Measurements from ENCODE around the gene LNP1. TPM values are rescaled to one million over a fixed set of nuclear protein-coding genes. Genes with fewer than 3 reads are reported as not detected.
"Not testable (repeated sequence)": the region's sequence is repeated elsewhere in the genome, so short reads cannot be mapped to it uniquely, and the experiment has no call there.

LNP1 gene
- total RNA-seq, 4 donors from 2014 or later, result 1.8 to 3.7 (median 2.4) TPM

DNA sequence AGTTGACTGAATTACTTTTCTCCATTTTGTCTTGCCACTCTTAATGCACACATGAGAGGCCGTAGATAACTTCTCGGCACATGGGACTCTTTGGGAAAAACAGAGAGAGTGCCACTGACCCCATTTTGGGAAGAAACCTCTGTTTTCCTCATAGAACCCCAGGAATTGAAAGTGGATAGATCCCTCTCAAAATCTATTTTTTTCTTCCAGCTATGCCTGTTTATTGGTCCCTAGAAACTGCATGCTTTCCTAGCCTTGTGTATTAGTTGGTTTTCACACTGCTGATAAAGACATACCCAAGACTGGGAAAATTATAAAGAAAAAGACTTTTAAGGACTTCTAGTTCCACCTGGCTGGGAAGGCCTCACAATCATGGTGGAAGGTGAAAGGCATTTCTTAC is 67.3 kb downstream of the LNP1 start:
- TF ChIP-seq, protein P1, sequence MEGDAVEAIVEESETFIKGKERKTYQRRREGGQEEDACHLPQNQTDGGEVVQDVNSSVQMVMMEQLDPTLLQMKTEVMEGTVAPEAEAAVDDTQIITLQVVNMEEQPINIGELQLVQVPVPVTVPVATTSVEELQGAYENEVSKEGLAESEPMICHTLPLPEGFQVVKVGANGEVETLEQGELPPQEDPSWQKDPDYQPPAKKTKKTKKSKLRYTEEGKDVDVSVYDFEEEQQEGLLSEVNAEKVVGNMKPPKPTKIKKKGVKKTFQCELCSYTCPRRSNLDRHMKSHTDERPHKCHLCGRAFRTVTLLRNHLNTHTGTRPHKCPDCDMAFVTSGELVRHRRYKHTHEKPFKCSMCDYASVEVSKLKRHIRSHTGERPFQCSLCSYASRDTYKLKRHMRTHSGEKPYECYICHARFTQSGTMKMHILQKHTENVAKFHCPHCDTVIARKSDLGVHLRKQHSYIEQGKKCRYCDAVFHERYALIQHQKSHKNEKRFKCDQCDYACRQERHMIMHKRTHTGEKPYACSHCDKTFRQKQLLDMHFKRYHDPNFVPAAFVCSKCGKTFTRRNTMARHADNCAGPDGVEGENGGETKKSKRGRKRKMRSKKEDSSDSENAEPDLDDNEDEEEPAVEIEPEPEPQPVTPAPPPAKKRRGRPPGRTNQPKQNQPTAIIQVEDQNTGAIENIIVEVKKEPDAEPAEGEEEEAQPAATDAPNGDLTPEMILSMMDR (IDR thresholded peaks at IDR 0.05), result no peak
- TF ChIP-seq EP300 (IDR thresholded peaks at IDR 0.05), result no peak
- TF ChIP-seq POLR2A (IDR thresholded peaks at IDR 0.05; ENCODE audit: low read depth), result no peak
- no peak for TF ChIP-seq POLR2AphosphoS5 (IDR thresholded peaks at IDR 0.05)
- Histone ChIP-seq H3K27me3 (no peaks in the 10 kb centered on the region), H3K9me3 (no peaks in the 10 kb centered on the region), H3K27ac (replicated peaks in 1 of 4) (no peak overlapping the region), H3K36me3 (no peaks in the 10 kb centered on the region), H3K4me1 (no peaks in the 10 kb centered on the region), H3K4me3 (no peak overlapping the region)
- intact Hi-C loops (cut with DNase I), result no loop called here
- no peak for DNase-seq (ENCODE audit: extremely low spot score)
- WGBS, result 98% methylated on average over 2 of the region's 2 CpGs

DNA sequence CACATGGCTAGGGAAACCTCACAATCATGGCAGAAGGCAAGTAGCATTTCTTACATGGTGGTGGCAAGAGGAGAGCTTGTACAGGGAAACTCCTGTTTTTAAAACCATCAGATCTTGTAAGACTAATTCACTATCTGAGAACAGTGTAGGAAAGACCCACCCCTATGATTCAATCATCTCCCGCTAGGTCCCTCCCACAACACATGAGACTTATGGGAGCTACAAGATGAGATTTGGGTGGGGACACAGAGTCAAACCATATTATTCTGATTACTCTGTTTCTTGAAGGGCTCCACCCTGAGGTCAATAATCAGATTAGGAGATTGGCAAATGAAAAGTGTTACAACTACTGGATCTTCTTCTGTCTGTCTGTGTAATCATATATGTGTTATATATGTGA is 69.6 kb downstream of the LNP1 start:
- Histone ChIP-seq H3K27ac (replicated peaks in 1 of 4) (no peak overlapping the region), H3K4me3 (no peak overlapping the region), H3K4me1 (no peaks in the 10 kb centered on the region), H3K36me3 (no peaks in the 10 kb centered on the region), H3K27me3 (no peaks in the 10 kb centered on the region), H3K9me3 (no peaks in the 10 kb centered on the region)
- intact Hi-C loops (cut with DNase I), result no loop called here
- DNase-seq (ENCODE audit: extremely low spot score), result peak; percentile 17
- WGBS, result 92% methylated on average over 1 of the region's 1 CpG
- TF ChIP-seq EP300 (IDR thresholded peaks at IDR 0.05) (no peak), POLR2A (IDR thresholded peaks at IDR 0.05; ENCODE audit: low read depth) (no peak), POLR2AphosphoS5 (IDR thresholded peaks at IDR 0.05) (no peak)
- TF ChIP-seq, protein P1 (IDR thresholded peaks at IDR 0.05), result no peak

DNA sequence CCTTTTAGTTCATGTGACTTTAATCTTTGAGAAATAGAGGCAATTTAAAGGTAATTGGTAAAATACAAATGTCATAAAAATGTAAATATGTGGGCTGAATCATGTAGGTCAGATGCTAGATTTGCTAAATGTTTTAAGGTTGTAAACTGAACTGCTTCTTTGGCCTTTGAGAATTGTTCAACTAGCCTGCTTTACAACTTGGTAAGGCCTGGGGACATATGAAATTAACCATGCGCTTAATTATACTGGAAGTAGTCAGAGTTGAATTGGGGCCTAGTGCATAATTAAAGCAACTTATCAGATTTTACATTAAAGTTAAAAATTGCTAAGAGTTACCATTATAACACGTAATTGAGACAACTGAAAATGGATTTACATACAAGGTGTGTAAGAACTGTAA is 70.1 kb downstream of the LNP1 start:
- Histone ChIP-seq H3K4me3 (no peak overlapping the region), H3K27me3 (no peaks in the 10 kb centered on the region), H3K4me1 (no peaks in the 10 kb centered on the region), H3K9me3 (no peaks in the 10 kb centered on the region), H3K36me3 (no peaks in the 10 kb centered on the region), H3K27ac (replicated peaks in 1 of 4) (no peak overlapping the region)
- TF ChIP-seq POLR2A (IDR thresholded peaks at IDR 0.05; ENCODE audit: low read depth) (no peak), POLR2AphosphoS5 (IDR thresholded peaks at IDR 0.05) (no peak), EP300 (IDR thresholded peaks at IDR 0.05) (no peak)
- TF ChIP-seq, protein P1 (IDR thresholded peaks at IDR 0.05), result no peak
- 92% methylated on average over 2 of the region's 2 CpGs for WGBS
- intact Hi-C loops (cut with DNase I), result no loop called here
- DNase-seq (ENCODE audit: extremely low spot score), result no peak

DNA sequence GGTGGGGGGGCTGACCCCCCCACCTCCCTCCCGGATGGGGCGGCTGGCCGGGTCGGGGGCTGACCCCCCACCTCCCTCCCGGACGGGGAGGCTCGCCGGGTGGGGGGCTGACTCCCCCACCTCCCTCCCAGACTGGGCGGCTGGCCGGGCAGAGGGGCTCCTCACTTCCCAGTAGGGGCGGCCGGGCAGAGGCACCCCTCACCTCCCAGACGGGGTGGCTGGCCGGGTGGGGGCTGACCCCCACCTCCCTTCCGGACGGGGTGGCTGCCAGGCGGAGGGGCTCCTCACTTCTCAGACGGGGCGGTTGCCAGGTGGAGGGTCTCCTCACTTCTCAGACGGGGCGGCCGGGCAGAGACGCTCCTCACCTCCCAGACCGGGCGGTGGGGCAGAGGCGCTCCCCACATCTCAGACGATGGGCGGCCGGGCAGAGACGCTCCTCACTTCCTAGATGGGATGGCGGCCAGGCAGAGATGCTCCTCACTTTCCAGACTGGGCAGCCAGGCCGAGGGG is 76.6 kb downstream of the LNP1 start:
- WGBS, result 92% methylated on average over 22 of the region's 32 CpGs
- intact Hi-C loops (cut with DNase I); DNase-seq (ENCODE audit: extremely low spot score): not testable (repeated sequence)

DNA sequence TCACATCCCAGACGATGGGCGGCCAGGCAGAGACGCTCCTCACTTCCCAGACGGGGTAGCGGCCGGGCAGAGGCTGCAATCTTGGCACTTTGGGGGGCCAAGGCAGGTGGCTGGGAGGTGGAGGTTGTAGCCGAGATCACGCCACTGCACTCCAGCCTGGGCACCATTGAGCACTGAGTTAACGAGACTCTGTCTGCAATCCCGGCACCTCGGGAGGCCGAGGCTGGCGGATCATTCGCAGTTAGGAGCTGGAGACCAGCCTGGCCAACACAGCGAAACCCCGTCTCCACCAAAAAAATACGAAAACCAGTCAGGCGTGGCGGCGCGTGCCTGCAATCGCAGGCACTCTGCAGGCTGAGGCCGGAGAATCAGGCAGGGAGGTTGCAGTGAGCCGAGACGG is 77.2 kb downstream of the LNP1 start:
- H3K36me3 ChIP-seq; H3K27ac ChIP-seq (replicated peaks in 1 of 4); H3K4me3 ChIP-seq; DNase-seq (ENCODE audit: extremely low spot score); H3K9me3 ChIP-seq; H3K27me3 ChIP-seq; intact Hi-C loops (cut with DNase I); H3K4me1 ChIP-seq: not testable (repeated sequence)
- 91% methylated on average over 17 of the region's 25 CpGs for WGBS

More for the DNA sequence above, 76.6 kb downstream of the LNP1 start:
- H3K27ac ChIP-seq (replicated peaks in 1 of 4); H3K4me1 ChIP-seq; H3K9me3 ChIP-seq; H3K36me3 ChIP-seq; H3K4me3 ChIP-seq; H3K27me3 ChIP-seq: not testable (repeated sequence)

DNA sequence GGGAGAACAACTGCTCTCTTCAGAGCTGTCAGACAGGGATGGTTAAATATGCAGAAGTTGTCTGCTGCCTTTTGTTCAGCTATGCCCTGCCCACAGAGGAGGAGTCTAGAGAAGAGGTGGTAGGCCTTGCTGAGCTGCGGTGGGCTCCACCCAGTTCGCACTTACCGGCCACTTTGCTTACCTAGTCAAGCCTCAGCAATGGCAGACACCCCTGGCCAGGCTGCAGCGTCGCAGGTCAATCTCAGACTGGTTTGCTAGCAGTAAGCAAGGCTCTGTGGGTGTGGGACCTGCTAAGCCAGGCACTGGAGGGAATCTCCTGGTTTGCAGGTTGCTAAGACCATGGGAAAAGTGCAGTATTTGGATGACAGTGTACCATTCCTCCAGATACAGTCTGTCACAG is 78.7 kb downstream of the LNP1 start:
- no peaks in the 10 kb centered on the region for H3K4me1 ChIP-seq
- no peaks in the 10 kb centered on the region for H3K9me3 ChIP-seq
- no peaks in the 10 kb centered on the region for H3K36me3 ChIP-seq
- no peaks in the 10 kb centered on the region for H3K27me3 ChIP-seq
- 82% methylated on average over 4 of the region's 5 CpGs for WGBS
- intact Hi-C loops (cut with DNase I), result no loop called here
- H3K27ac ChIP-seq (replicated peaks in 1 of 4), result no peak overlapping the region
- peak; percentile 26 for DNase-seq (ENCODE audit: extremely low spot score)
- no peak overlapping the region for H3K4me3 ChIP-seq
- TF ChIP-seq, protein P1 (IDR thresholded peaks at IDR 0.05), result no peak
- TF ChIP-seq POLR2A (IDR thresholded peaks at IDR 0.05; ENCODE audit: low read depth) (no peak), POLR2AphosphoS5 (IDR thresholded peaks at IDR 0.05) (no peak), EP300 (IDR thresholded peaks at IDR 0.05) (no peak)
